ENCODE data around the gene ANOS1. TPM values are rescaled to one million over a fixed set of nuclear protein-coding genes. Genes with fewer than 3 reads are reported as not detected.
"Not testable (repeated sequence)": the region's sequence is repeated elsewhere in the genome, so short reads cannot be mapped to it uniquely, and the experiment has no call there.

ANOS1 gene, protein sequence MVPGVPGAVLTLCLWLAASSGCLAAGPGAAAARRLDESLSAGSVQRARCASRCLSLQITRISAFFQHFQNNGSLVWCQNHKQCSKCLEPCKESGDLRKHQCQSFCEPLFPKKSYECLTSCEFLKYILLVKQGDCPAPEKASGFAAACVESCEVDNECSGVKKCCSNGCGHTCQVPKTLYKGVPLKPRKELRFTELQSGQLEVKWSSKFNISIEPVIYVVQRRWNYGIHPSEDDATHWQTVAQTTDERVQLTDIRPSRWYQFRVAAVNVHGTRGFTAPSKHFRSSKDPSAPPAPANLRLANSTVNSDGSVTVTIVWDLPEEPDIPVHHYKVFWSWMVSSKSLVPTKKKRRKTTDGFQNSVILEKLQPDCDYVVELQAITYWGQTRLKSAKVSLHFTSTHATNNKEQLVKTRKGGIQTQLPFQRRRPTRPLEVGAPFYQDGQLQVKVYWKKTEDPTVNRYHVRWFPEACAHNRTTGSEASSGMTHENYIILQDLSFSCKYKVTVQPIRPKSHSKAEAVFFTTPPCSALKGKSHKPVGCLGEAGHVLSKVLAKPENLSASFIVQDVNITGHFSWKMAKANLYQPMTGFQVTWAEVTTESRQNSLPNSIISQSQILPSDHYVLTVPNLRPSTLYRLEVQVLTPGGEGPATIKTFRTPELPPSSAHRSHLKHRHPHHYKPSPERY
- total RNA-seq (2022): 0.05 and 0.20 TPM in 2 replicates
- percentile 12 among the genes with signal in this experiment for Bru-seq, nascent RNA
- BruChase-seq, experiment 1, labeled RNA remaining after a 6-hour chase: percentile 10 among the genes with signal in this experiment
- percentile 5 among the genes with signal in this experiment for BruChase-seq, experiment 2, labeled RNA remaining after a 2-hour chase
- long read RNA-seq, full-length matches to known transcripts: 1 of 1 reads
- long read RNA-seq, partial matches to known transcripts: 0 of 1 reads
- long read RNA-seq, other reads (novel, unspliced or antisense): 0 of 1 reads

- Mint-ChIP-seq H3K9me3 (ENCODE audit: unreplicated experiment) (peaks cover 8% of the 10 kb centered on the region), H3K4me1 (ENCODE audit: insufficient read depth, unreplicated experiment) (no peaks in the 10 kb centered on the region), H3K27ac (ENCODE audit: low read depth, unreplicated experiment) (no peak within 1 kb of the TSS), H3K27me3 (ENCODE audit: insufficient read depth, unreplicated experiment) (peaks cover 8% of the 10 kb centered on the region), H3K36me3 (ENCODE audit: insufficient read depth, unreplicated experiment) (no peaks in the 10 kb centered on the region), H3K4me3 (ENCODE audit: unreplicated experiment) (peak within 1 kb of the TSS; percentile 62)
- ChIA-PET CTCF (no interaction called here), POLR2A (no interaction called here)
- TF ChIP-seq, protein P1, sequence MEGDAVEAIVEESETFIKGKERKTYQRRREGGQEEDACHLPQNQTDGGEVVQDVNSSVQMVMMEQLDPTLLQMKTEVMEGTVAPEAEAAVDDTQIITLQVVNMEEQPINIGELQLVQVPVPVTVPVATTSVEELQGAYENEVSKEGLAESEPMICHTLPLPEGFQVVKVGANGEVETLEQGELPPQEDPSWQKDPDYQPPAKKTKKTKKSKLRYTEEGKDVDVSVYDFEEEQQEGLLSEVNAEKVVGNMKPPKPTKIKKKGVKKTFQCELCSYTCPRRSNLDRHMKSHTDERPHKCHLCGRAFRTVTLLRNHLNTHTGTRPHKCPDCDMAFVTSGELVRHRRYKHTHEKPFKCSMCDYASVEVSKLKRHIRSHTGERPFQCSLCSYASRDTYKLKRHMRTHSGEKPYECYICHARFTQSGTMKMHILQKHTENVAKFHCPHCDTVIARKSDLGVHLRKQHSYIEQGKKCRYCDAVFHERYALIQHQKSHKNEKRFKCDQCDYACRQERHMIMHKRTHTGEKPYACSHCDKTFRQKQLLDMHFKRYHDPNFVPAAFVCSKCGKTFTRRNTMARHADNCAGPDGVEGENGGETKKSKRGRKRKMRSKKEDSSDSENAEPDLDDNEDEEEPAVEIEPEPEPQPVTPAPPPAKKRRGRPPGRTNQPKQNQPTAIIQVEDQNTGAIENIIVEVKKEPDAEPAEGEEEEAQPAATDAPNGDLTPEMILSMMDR (IDR thresholded peaks at IDR 0.05; ENCODE audit: unreplicated experiment): no peak
- no TSS peak for BruUV-seq (replicated peaks)
- no peak for DNase-seq (ENCODE audit: unreplicated experiment)
- intact Hi-C loops (cut with micrococcal nuclease): no loop called here
Measured at GRCh38 chrX:8731559-8732395, at the start of gene ANOS1. Gene ANOS1, minus strand, starts transcription at chrX:8732137. Its CDS starts 101 bp downstream, at chrX:8732036.

DNA sequence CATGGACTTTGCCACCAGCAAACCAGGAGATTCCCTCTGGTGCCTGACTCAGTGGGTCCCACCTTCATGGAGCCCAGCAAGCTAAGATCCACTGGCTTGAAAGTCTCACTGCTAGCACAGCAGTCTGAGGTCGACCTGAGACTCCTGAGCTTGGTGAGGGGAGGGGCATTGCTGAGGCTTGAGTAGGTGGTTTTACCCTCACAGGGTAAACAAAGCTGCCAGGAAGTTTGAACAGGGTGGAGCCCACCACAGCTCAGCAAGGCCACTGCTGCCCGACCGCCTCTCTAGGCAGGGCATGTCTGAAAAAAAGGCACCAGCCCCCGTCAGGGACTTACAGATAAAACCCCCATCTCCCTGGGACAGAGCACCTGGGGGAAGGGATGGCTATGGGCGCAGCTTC lies 41.2 kb upstream of the ANOS1 start:
- ChIA-PET CTCF (no interaction called here), POLR2A (no interaction called here)
- Mint-ChIP-seq H3K27me3 (ENCODE audit: insufficient read depth, unreplicated experiment) (peaks cover 32% of the 10 kb centered on the region), H3K27ac (ENCODE audit: low read depth, unreplicated experiment) (no peak overlapping the region), H3K9me3 (ENCODE audit: unreplicated experiment) (peaks cover 17% of the 10 kb centered on the region), H3K4me3 (ENCODE audit: unreplicated experiment) (no peak overlapping the region), H3K36me3 (ENCODE audit: insufficient read depth, unreplicated experiment) (no peaks in the 10 kb centered on the region), H3K4me1 (ENCODE audit: insufficient read depth, unreplicated experiment) (no peaks in the 10 kb centered on the region)
- no peak for DNase-seq (ENCODE audit: unreplicated experiment)
- BruUV-seq (replicated peaks): no TSS peak
- TF ChIP-seq, protein P1 (IDR thresholded peaks at IDR 0.05; ENCODE audit: unreplicated experiment): no peak
- intact Hi-C loops (cut with micrococcal nuclease): no loop called here

- Mint-ChIP-seq H3K36me3 (ENCODE audit: insufficient read depth, unreplicated experiment) (peaks cover 6% of the 10 kb centered on the region), H3K4me1 (ENCODE audit: insufficient read depth, unreplicated experiment) (no peaks in the 10 kb centered on the region), H3K27ac (ENCODE audit: low read depth, unreplicated experiment) (no peak overlapping the region), H3K4me3 (ENCODE audit: unreplicated experiment) (no peak overlapping the region), H3K9me3 (ENCODE audit: unreplicated experiment) (peaks cover 14% of the 10 kb centered on the region), H3K27me3 (ENCODE audit: insufficient read depth, unreplicated experiment) (no peaks in the 10 kb centered on the region)
- POLR2A ChIA-PET: interaction anchor here (0.6 kb wide), 1 partner anchor 1007 kb away, joined by 5 read pairs; no protein-coding TSS in a partner anchor
- intact Hi-C loops (cut with micrococcal nuclease): no loop called here
- no TSS peak for BruUV-seq (replicated peaks)
- CTCF ChIA-PET: no interaction called here
- TF ChIP-seq, protein P1 (IDR thresholded peaks at IDR 0.05; ENCODE audit: unreplicated experiment): no peak
- no peak for DNase-seq (ENCODE audit: unreplicated experiment)
Measured at GRCh38 chrX:8760021-8760420, 28.1 kb upstream of the ANOS1 start.

GRCh38 chrX:8758706-8759105 lies 26.8 kb upstream of the ANOS1 start:
- CTCF ChIA-PET; H3K27me3 Mint-ChIP-seq (ENCODE audit: insufficient read depth, unreplicated experiment); H3K4me3 Mint-ChIP-seq (ENCODE audit: unreplicated experiment); H3K36me3 Mint-ChIP-seq (ENCODE audit: insufficient read depth, unreplicated experiment); BruUV-seq (replicated peaks); POLR2A ChIA-PET; H3K4me1 Mint-ChIP-seq (ENCODE audit: insufficient read depth, unreplicated experiment); DNase-seq (ENCODE audit: unreplicated experiment); H3K27ac Mint-ChIP-seq (ENCODE audit: low read depth, unreplicated experiment); intact Hi-C loops (cut with micrococcal nuclease): not testable (repeated sequence)
- H3K9me3 Mint-ChIP-seq (ENCODE audit: unreplicated experiment): peaks cover 23% of the 10 kb centered on the region

DNA sequence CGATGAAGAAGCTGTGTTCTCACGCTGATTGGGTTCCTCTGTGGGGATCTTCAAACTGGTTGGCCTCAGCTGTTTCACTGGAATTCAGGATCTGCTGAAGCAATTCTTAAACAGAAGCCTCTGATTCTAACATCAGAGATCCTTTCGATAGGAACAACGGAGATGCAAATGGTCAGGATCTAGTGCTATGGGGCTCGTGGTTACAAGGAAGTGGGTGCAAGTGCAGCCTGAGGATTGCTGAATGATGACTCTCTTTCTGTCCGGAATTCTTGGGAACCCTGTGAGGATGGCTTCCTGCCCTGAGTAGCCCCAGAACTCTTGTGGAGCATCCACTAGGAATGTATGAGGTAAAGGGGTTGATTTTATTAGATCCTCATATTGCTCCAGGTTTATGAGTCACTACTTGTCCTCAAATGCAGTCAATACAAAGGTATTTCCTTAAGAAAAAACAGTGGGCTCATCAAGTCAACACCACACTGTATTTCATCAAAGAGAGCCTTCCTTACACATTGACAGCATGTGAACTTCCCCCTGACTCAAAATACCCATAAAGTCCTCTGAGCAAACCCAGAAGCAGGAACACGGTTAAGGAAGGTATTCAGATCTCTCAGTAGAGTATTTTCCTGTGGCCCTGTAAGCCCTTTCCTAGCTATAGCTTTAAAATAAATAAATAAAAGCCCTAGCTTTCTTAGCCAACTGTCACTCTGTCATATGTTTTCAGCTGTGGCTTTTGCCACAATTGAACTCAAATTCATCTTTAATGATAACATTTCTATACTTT lies 25.9 kb upstream of the ANOS1 start:
- H3K27ac Mint-ChIP-seq (ENCODE audit: low read depth, unreplicated experiment); intact Hi-C loops (cut with micrococcal nuclease); POLR2A ChIA-PET; H3K36me3 Mint-ChIP-seq (ENCODE audit: insufficient read depth, unreplicated experiment); H3K4me3 Mint-ChIP-seq (ENCODE audit: unreplicated experiment); BruUV-seq (replicated peaks); H3K4me1 Mint-ChIP-seq (ENCODE audit: insufficient read depth, unreplicated experiment): not testable (repeated sequence)
- CTCF ChIA-PET: interaction anchor here (1.4 kb wide), 1 partner anchor 58 kb away, joined by 4 read pairs; no protein-coding TSS in a partner anchor
- peaks cover 27% of the 10 kb centered on the region for H3K9me3 Mint-ChIP-seq (ENCODE audit: unreplicated experiment)
- peak; percentile 16 for DNase-seq (ENCODE audit: unreplicated experiment)
- H3K27me3 Mint-ChIP-seq (ENCODE audit: insufficient read depth, unreplicated experiment): peaks cover 11% of the 10 kb centered on the region
